Astrocyte (in vitro differentiated cells and primary cell): ENCODE measurements around the gene LRRC61. TPM values are rescaled to one million over a fixed set of nuclear protein-coding genes. Genes with fewer than 3 reads are reported as not detected.

ENCODE experiments used
- DNase-seq: peaks from one replicate; pipeline ENCODE4 v3.0.0-alpha.2; 2010; ENCODE audit warnings: low read depth
- FAIRE-seq: peaks from 2 replicates; lab custom pipeline; 2011; peaks lifted over from hg19 to GRCh38; lab: Jason Lieb, UNC
- H2AFZ ChIP-seq: 2 replicates; pipeline ENCODE4 v1.6.0; 2012; ENCODE audit warnings: low read depth, low read length, inconsistent platforms
- H3K27ac ChIP-seq: 2 replicates; pipeline ENCODE4 v1.5.1; 2011; ENCODE audit warnings: low read depth, low read length, inconsistent platforms
- H3K27me3 ChIP-seq: 2 replicates; pipeline ENCODE4 v1.6.0; 2011; ENCODE audit warnings: low read length, inconsistent platforms; ENCODE audit not compliant: insufficient read depth
- H3K36me3 ChIP-seq: 2 replicates; pipeline ENCODE4 v1.5.1; 2011; ENCODE audit warnings: low read length, inconsistent platforms; ENCODE audit not compliant: insufficient read depth
- H3K4me1 ChIP-seq: 2 replicates; pipeline ENCODE4 v1.5.1; 2011; ENCODE audit warnings: low read length, inconsistent platforms; ENCODE audit not compliant: insufficient read depth
- H3K4me2 ChIP-seq: 2 replicates; pipeline ENCODE4 v1.6.0; 2012; ENCODE audit warnings: low read length, inconsistent platforms
- H3K4me3 ChIP-seq: 2 replicates; pipeline ENCODE4 v1.5.1; 2011; ENCODE audit warnings: low read depth, mild to moderate bottlenecking, low read length, inconsistent platforms; ENCODE audit not compliant: insufficient read depth
- H3K79me2 ChIP-seq: 2 replicates; pipeline ENCODE4 v1.6.0; 2012; ENCODE audit warnings: mild to moderate bottlenecking, low read length, inconsistent platforms; ENCODE audit not compliant: insufficient read depth
- H3K9ac ChIP-seq: 2 replicates; pipeline ENCODE4 v1.6.0; 2012; ENCODE audit warnings: mild to moderate bottlenecking, low read length, inconsistent platforms
- H3K9me3 ChIP-seq: 2 replicates; pipeline ENCODE4 v1.5.1; 2012; ENCODE audit warnings: low read depth, mild to moderate bottlenecking, low read length, inconsistent platforms; ENCODE audit not compliant: insufficient read depth
- H4K20me1 ChIP-seq: 2 replicates; pipeline ENCODE4 v1.6.0; 2012; ENCODE audit warnings: low read length, inconsistent platforms; ENCODE audit not compliant: insufficient read depth
- H3K27ac Mint-ChIP-seq: one replicate; pipeline ENCODE4 v1.8.0; 2021; ENCODE audit warnings: mild to moderate bottlenecking, mixed read lengths; ENCODE audit not compliant: unreplicated experiment
- H3K27me3 Mint-ChIP-seq: one replicate; pipeline ENCODE4 v1.8.0; 2021; ENCODE audit warnings: low read depth, mixed read lengths; ENCODE audit not compliant: unreplicated experiment
- H3K36me3 Mint-ChIP-seq: one replicate; pipeline ENCODE4 v1.8.0; 2021; ENCODE audit warnings: low read depth, mixed read lengths; ENCODE audit not compliant: unreplicated experiment
- H3K4me1 Mint-ChIP-seq: one replicate; pipeline ENCODE4 v1.8.0; 2021; ENCODE audit warnings: low read depth, mixed read lengths; ENCODE audit not compliant: unreplicated experiment
- H3K4me3 Mint-ChIP-seq: one replicate; pipeline ENCODE4 v1.8.0; 2021; ENCODE audit warnings: mild to moderate bottlenecking, moderate library complexity, mixed read lengths; ENCODE audit not compliant: unreplicated experiment
- H3K9me3 Mint-ChIP-seq: one replicate; pipeline ENCODE4 v1.8.0; 2021; ENCODE audit warnings: mild to moderate bottlenecking, mixed read lengths; ENCODE audit not compliant: unreplicated experiment
- CTCF ChIP-seq: IDR thresholded peaks from 2 replicates; pipeline ENCODE4 v1.5.1; 2011; ENCODE audit warnings: low read depth, mild to moderate bottlenecking, inconsistent platforms, low read length, moderate library complexity; ENCODE audit not compliant: insufficient read depth
- EZH2 ChIP-seq: IDR thresholded peaks from 2 replicates; pipeline ENCODE4 v1.6.1; 2012; ENCODE audit warnings: mild to moderate bottlenecking, low read length, inconsistent platforms; ENCODE audit not compliant: insufficient read depth
- total RNA-seq: library from RNA; stranded (reverse); gene quantifications from 2 replicates; pipeline ENCODE4 v1.2.1, GENCODE V29; 2021

LRRC61 gene
- total RNA-seq, 1 donor from 2014 or later: 0.45 TPM

DNA sequence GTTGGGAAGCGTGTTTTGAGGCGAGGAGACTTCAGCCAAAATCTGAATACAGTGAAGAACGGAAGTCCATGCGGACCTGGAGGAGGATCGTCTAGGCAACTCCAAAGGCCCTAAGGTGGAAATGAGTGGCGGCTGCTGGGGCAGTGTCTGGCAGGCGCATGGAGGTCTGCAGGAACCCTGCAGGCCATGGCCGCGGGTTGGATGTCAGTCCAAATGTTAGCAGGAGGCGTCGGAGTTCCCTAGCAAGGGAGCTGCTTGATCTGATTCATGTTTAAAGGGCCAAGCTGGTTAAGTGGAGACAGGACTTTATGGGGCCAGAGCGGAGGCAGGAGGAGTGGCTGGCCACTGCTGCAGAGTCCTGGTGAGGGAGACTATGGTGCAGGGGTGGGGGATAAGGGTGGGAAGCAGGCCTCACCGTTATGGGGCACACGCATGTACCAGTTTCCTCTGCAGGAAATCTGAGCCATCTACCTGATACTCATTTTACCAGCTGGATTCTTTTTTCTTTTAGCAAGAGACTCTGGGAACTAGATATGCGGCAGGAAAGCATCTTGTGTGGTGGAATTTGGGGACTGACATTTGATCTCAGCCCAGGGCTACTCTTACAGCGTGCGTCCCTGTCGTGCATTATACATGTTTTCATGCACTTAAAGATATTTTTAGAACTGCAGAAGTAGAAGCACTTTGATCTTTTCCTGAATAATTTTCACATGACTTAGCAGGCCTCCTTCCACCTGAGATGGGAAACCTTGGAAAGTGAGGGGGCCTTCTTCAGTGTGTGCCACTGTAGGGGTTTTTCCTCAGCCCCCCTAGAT is 38.9 kb downstream of the LRRC61 start:
- H3K4me2 ChIP-seq: no peak overlapping the region
- H3K27me3 ChIP-seq: no peaks in the 10 kb centered on the region
- H3K9me3 Mint-ChIP-seq: no peaks in the 10 kb centered on the region
- no peak overlapping the region for H3K9ac ChIP-seq
- no peak overlapping the region for H2AFZ ChIP-seq
- H3K4me3 ChIP-seq: no peak overlapping the region
- H4K20me1 ChIP-seq: no peaks in the 10 kb centered on the region
- DNase-seq (no peak), FAIRE-seq (no peak)
- peaks cover 9% of the 10 kb centered on the region for H3K4me1 Mint-ChIP-seq
- no peaks in the 10 kb centered on the region for H3K36me3 Mint-ChIP-seq
- no peaks in the 10 kb centered on the region for H3K79me2 ChIP-seq
- H3K4me1 ChIP-seq: peaks cover 2% of the 10 kb centered on the region
- TF ChIP-seq CTCF (no peak), EZH2 (no peak)
- H3K27ac Mint-ChIP-seq: no peak overlapping the region
- H3K4me3 Mint-ChIP-seq: no peak overlapping the region
- H3K36me3 ChIP-seq: no peaks in the 10 kb centered on the region
- H3K27me3 Mint-ChIP-seq: peaks cover 3% of the 10 kb centered on the region
- H3K9me3 ChIP-seq: no peaks in the 10 kb centered on the region
- H3K27ac ChIP-seq: no peak overlapping the region

DNA sequence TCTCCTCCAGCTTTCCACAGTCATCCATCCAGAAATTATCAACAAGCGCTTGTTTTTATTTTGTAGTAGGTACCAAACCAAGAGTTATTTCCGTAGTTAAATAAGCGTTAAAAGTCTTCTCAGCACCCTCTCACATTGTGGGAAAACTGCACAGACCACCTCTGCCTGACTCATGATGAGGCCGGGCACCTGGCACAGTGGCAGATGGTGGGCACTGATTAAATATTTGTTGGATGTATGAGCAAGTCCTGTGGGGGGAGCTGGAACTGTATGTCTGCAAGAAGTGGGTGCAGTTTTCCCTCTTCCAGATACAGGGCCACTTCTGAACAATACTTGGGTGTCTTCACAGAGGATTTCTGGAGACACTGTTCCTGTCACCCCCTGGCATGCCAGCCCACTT is 40.2 kb downstream of the LRRC61 start:
- no peak overlapping the region for H3K27ac ChIP-seq
- H3K4me2 ChIP-seq: no peak overlapping the region
- peaks cover 5% of the 10 kb centered on the region for H3K4me1 ChIP-seq
- H3K36me3 ChIP-seq: no peaks in the 10 kb centered on the region
- TF ChIP-seq CTCF (no peak), EZH2 (no peak)
- H3K36me3 Mint-ChIP-seq: no peaks in the 10 kb centered on the region
- H3K9ac ChIP-seq: no peak overlapping the region
- no peaks in the 10 kb centered on the region for H3K9me3 Mint-ChIP-seq
- no peak overlapping the region for H2AFZ ChIP-seq
- no peak overlapping the region for H3K4me3 ChIP-seq
- H3K4me3 Mint-ChIP-seq: no peak overlapping the region
- H3K4me1 Mint-ChIP-seq: peaks cover 9% of the 10 kb centered on the region
- no peak for DNase-seq
- H3K27ac Mint-ChIP-seq: no peak overlapping the region
- H3K9me3 ChIP-seq: no peaks in the 10 kb centered on the region
- H4K20me1 ChIP-seq: no peaks in the 10 kb centered on the region
- H3K79me2 ChIP-seq: no peaks in the 10 kb centered on the region
- peaks cover 3% of the 10 kb centered on the region for H3K27me3 Mint-ChIP-seq
- H3K27me3 ChIP-seq: no peaks in the 10 kb centered on the region
- no peak for FAIRE-seq

DNA sequence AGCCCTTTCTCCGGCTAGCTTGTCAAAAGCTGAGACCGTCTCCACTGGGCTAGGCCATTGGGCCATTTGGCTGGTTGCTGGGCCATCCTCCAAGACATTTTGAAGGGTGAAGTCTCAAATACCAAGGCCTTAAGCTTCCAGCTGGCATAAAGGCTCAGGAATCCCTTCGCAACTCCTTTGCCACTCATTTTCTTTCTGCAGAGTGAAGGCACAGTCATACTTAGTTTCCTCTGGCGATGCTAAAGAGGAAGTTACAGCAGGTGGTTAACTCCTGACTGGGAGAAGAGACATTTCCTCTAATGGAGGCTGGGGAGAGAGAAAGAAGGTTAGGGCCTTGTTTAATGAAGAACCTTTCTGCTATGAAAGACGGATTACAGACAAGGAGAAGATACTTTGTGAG is 40.7 kb downstream of the LRRC61 start:
- Histone ChIP-seq H3K27ac (no peak overlapping the region), H4K20me1 (no peaks in the 10 kb centered on the region), H3K9me3 (no peaks in the 10 kb centered on the region), H3K4me1 (peaks cover 5% of the 10 kb centered on the region), H3K4me2 (no peak overlapping the region), H2AFZ (no peak overlapping the region), H3K36me3 (no peaks in the 10 kb centered on the region), H3K4me3 (no peak overlapping the region), H3K79me2 (peaks cover under 1% of the 10 kb centered on the region), H3K9ac (no peak overlapping the region), H3K27me3 (no peaks in the 10 kb centered on the region)
- Mint-ChIP-seq H3K36me3 (no peaks in the 10 kb centered on the region), H3K27me3 (peaks cover 3% of the 10 kb centered on the region), H3K9me3 (no peaks in the 10 kb centered on the region), H3K27ac (no peak overlapping the region), H3K4me3 (no peak overlapping the region), H3K4me1 (peaks cover 9% of the 10 kb centered on the region)
- DNase-seq: no peak
- no peak for FAIRE-seq
- no peak for TF ChIP-seq CTCF
- no peak for TF ChIP-seq EZH2
